Activated CD8-positive, alpha-beta memory T cell treated with anti-CD3 and anti-CD28 coated beads, Interleukin-2, amount 50 U/mL, for 24 hours (primary cell): ENCODE measurements around the gene LTA.
"Not testable (repeated sequence)": the region's sequence is repeated elsewhere in the genome, so short reads cannot be mapped to it uniquely, and the experiment has no call there.

ENCODE experiments used
- DNase-seq: peaks from one replicate; pipeline ENCODE4 v3.0.0-alpha.2; 2020; ENCODE audit errors: extremely low read depth

LTA gene

DNA sequence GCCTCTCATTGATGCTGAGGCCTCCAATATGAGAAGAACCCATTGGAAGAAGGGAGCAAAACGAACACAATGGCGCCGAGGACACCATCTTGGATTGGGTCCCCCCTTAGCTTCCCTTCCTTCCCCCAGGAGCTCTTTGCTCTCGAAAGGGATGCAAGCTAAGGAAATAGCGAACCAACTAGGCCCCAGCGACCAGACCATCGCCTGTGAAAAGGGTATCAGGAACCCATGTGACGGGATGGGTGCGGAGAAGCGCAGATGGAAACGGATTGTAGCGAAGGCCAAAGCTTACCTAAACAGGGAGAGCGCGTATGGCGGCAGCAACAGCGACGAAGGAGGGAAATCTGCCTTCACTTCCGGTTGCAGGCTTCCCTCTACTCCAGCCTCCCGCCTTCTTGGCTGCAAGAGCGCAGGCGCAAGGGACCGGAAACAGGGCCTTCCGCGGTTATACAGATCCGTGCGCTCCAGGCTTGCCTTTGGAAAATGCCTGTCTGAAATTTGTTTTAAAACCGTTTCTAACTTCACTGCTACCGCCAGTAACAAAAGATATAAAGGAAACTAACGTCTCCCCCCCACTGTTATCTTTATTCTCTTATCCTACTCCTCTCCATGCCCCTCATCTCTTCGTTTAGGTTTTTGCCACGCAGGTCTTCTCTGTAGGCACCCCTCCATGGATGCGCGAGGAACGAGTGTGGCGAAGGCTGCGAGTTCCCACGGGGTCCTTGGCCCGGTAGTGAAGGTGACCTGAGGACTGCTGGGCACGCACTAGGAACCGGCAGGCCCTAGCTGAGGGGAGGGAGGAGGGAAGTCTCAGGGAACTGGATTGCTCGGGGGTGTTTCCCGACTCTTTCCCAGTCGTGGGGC, 30.2 kb upstream of the LTA start, which contains the start of gene DDX39B:
DDX39B (minus strand) TSS at position 346 of the 864 bp plus-strand sequence. CDS start 1,471 bp downstream, outside the sequence.
- peak; percentile 86 for DNase-seq

DNA sequence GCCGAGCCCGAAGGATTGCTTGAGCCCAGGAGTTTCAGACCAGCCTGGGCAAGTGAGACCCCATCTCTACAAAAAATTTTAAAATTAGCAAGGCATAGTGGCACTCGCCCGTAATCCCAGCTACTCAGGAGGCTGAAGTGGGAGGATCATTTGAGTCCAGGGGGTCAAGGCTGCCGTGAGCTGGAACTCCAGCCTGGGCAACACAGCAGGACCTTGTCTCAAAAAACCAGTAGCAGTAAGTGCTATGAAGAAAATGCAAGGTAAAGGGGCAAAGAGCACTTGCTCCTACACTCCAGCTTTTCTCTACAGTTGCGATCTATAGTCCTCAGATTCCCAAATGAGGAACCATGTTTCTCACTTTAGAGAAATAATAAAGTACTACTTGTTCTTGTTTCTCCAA, 28.4 kb upstream of the LTA start:
- no peak for DNase-seq

DNA sequence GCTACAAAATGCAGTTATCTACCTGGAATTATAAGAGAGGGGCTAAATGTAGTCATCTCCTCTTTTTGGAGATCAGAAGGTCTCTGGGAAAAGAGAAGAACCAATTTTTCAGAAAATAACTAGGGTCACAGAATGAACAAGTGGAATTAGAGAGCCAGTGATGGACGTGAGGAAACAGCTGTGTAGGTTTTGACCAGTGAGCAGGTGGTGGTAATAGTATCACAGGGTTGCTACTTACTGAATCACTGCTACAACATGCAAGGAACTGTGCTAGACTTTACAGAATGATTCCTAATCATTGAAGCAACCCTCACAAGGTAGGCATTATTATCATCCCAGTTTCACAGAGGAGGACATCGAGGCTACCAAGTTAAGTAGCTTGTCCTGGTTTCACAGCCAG, 27.4 kb upstream of the LTA start:
- DNase-seq, result no peak

DNA sequence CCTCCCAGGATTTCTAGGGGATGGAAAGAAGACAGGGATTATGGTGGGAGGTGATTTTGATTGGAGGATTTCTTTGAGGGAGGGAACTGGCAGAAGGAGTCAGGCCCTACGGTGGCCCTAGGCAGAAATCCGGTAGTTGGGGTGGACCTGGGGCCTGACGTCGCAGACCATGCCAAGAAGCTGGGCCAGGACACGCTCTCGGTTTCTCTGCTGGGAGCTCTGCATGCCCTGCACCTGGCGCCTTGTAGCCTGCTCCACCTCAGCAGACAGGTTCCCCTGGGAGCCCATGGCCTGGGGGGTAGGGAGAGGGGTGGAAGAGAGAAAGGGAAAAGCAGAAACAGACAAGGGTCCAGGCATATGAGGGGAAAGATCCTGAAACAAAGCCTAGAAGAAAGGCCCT, 26.8 kb upstream of the LTA start:
- DNase-seq, result no peak

DNA sequence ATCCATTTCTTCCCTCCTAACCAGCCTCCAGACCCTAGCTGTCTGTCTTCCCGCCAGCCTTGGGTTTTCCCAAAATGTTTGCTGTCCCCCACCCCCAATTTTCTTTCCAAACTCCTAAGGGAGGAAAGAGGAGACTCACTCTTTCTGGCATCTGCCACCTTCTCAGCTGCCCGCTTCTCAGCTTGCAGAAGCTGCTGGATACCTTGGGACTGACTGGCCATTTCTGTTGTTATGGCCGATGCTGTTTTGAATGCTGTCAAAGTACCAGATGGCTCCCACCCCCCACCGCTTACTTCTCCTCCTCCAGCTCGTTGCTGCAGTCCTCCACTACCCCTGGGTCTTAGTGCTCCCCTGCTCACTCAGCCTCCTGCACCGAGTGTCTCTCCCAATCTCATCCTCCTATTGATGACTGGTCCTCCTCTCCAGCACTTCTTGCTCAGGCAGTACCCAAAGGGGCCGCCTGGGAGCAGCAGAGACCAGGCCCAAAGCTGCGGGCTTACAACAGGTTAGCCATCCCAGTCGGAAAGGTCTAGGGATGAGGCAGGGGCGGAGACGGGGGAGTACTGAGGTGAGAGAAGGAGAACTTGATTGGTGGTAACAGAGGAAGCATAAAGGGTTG, 25.6 kb upstream of the LTA start, which contains the start of gene ATP6V1G2:
ATP6V1G2 (minus strand) TSS at position 270 of the 619 bp plus-strand sequence; CDS start at position 221, 49 bp downstream.
- DNase-seq, result peak; percentile 69

DNA sequence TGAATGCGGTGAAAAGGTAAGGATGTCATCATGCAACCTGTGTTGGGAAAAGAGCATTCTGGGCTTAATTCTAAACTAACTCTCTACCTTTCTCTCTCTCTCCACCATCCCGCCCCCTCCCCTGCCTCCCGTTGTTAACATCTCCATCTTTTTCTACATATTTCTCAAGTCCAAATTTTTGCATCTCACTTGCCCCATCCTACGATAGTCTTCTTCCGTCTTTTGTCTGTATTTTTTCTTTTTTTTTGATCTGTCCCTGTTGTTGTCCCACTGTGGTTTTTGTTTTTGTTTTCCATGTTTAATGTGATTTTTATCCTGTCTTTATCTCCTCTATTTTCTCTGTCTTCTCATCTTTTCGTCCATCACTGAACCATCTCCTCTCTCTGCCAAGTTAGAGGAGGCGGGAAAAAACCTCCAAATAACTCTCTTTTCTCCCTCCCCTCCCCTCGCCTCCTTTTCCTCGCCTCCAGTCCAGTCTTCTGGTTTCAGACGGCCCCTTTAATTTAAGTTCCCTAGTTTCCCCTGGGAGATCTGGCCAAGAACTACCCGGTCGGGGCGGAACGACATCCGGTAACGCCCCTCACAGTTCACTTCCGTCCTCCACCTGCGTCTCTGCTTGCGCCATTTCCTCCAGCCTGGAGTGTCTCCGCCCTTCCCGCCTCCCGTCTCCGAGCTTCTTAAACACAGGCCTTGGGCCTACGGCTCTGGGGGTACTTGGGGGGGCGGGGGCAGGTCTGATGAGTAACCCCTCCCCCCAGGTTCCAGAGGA, 24.9 kb upstream of the LTA start, which contains the start of gene NFKBIL1:
NFKBIL1 (plus strand) TSS at position 651 of the 769 bp plus-strand sequence; CDS start at position 738, 87 bp downstream.
- peak; percentile 84 for DNase-seq

DNA sequence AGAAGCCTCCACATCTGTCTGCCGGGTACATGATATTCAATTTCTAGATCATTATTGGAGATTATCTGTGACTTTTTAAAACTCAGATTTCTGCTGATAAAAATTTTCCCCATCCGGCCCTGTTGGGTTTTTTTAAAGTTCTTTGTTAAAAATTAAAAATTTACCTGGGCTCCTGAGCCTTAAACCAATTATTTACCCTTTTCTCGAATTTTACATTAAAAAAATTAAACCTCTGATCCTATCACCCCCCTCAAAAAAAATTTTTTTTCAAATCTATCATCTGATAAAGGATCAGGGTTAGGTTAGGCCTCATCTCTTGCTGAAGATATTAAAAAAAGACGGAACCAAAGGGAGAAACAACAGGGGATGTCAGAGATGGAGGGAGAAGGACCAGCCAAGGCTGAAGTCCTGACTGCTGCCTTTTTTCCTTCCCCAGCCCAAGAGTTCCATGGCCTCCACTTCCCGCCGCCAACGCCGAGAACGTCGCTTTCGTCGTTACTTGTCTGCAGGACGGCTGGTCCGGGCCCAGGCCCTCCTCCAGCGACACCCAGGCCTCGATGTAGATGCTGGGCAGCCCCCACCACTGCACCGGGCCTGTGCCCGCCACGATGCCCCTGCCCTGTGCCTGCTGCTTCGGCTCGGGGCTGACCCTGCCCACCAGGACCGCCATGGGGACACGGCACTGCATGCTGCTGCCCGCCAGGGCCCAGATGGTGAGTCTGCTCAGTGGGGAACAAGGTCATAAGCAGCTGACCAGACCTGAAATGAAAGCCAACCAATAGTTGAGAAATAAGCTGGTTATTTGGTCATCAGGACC, 24.2 kb upstream of the LTA start:
- DNase-seq, result no peak

DNA sequence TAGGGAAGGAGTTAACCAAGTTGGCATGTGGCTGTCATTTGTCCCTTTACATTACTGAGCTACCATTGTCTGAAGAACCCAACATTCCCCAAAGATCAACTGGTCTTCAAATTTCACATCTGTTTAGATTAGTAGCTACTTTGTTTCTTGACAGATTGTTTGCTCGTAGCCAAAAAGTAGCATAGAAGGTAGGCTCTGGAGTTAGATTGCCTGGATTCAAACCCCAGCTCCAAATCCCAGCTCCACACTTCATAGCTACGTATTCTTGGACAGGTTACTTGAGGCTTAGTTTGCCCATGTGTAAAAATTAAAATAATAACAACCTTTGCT, 23.6 kb upstream of the LTA start:
- no peak for DNase-seq

DNA sequence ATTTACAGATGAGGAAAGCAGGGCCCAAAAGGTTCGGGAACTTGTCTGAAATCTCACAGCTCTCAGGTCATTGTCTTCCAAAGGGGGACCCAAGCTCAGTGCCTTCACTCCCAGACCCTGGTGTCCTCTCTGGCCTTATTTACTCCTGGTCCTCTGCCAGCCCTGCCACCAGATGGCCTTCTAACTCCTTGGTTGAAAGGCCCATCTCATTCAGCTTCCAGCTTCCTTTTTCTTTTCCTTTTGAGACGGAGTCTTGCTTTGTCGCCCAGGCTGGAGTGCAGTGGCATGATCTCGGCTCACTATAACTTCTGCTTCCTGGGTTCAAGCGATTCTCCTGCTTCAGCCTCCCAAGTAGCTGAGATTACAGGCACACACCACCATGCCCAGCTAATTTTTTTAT, 20.7 kb upstream of the LTA start:
- DNase-seq, result not testable (repeated sequence)

DNA sequence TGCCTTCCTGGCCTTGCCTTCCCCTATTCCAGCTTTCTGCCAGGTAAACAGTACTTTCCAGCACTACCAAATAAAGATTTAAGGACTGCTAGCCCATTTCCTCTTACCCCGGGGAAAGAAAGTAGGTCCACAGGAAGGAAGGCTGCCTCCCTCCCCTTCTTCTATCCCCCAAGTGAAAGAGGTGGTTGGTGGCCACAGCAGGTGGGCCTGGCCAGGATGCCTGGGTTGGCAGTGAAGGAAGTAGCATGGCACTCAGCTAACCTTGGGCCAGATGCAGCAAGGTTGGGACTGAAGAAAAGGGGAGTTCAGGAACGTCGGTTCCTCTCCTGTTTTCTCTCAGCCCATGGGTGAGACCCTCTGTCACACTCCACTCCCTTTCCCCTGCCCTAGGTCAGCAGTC, 15.8 kb upstream of the LTA start:
- no peak for DNase-seq

DNA sequence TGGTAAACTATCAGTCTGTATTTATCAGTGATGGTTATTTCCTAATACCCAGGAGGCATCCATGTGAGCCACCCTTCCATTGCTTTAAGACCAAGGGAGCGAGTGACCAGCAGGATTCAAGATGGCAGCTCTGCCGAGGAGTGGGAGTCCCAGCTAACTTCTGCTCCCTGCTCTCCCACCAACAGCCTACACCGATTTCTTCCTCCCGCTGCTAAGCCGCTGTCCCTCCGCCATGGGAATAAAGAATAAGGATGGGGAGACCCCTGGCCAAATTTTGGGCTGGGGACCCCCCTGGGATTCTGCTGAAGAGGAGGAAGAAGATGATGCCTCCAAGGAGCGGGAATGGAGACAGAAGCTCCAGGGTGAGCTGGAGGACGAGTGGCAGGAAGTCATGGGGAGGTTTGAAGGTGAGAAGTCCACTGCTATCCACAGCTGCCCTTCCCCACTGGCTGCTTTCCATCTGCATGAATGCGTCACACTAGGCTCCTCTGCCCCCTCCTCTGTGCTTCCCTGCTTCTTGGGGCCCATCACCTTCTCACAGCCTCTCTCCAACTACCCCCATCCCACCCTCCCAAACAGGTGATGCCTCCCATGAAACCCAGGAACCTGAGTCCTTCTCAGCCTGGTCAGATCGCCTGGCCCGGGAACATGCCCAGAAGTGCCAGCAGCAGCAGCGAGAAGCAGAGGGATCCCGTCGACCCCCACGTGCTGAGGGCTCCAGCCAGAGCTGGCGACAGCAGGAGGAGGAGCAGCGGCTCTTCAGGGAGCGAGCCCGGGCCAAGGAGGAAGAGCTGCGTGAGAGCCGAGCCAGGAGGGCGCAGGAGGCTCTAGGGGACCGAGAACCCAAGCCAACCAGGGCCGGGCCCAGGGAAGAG, 14.4 kb upstream of the LTA start:
- DNase-seq, result no peak

DNA sequence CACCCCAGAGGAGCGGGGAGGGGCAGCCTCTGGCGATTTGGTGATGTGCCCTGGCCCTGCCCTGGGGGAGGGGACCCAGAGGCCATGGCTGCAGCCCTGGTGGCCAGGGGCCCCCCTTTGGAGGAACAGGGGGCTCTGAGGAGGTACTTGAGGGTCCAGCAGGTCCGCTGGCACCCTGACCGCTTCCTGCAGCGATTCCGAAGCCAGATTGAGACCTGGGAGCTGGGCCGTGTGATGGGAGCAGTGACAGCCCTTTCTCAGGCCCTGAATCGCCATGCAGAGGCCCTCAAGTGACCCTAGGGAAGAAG, 13.8 kb upstream of the LTA start:
- DNase-seq, result no peak

DNA sequence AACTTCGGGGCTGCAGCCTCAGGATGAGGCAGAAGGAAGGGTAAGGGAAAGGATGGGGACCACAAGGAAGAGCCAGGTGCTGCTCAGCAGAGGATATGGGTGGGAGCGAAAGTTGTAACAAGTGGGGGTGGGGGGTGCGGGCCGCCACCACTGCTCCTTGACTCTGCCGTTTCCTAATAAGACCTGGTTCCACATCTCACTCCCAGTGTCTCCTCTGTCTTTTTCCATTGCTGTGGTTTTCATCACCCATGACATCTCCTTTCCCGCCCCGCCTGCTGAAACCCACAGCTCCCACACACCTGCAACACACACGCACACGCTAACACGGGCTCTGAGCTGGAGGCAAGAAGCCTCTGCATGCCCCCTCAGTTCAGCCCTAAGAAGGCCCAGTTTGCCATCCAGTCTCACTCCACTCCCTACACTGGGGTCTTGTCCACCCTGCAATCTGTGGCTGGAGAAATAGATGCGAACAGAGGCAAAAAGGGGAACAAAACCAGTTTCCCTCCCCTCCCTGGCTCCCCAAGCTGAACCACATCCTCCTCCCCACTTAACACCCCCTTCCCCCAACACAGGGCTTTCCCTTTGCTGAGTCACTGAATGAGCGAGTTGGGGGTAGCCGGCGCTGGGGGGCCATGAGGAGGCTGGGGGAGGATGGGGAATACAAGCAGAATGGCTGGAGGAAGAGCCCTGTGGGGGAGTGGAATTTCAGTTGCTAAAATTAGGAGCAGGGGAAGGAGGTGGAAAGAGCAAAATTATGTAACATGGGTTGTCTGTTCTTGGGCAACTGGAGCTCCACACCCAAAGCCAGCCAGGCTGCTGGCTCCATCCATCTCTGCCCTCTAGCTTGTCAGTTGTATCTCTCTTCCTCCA, 13.2 kb upstream of the LTA start:
- no peak for DNase-seq

DNA sequence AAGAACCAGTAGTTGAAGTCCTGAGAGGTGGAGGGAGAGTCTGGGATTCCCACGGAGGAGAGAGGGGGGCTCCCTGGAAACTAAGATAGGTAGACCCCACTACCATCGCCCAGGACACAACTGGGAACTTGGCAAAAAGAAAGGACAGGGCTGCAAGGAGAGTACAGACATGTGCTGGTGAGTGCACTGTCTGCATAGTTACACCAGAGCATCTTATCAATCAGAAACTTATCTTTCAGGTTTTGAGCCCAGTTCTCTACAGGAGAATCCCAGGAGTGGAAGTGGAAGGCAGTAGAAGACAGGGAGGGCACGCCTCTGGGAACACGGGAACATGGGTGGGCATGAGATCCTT, 12.5 kb upstream of the LTA start:
- no peak for DNase-seq

DNA sequence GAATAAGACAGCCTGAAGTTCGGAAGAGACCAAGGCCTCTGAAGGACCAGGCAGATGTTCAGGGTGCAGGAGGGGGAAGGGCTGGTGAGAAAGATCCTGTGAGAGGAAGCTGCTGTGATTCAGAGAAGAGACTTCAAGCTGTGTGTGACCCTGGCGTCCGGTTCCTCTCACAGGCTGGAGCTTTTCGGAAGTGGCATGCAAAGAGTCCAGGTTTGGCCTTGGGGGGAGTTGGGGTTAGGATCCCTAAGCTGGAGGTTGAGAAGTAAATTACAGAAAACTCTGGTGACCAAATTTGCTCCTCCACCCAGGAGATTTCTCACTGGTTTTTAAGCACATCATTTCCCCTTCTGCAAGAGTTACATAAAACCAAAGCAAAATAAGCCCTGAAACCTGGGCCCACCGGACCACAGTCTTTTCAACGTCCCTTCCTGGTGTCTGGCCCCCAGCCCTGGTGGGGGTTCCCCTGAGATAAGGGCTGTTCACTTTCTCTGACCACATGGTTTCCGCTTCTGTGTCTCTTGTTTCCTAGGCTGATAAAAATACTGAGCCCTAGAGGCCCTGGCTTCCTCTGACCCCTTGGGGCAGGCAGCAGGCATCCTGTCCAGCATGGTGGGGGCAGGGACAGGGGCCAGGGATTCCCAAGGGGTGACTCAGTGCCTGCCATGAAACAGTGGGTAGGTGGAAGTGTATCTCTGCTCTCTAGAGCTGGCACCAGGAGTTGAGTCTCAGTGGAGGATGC, 12.0 kb upstream of the LTA start:
- no peak for DNase-seq

DNA sequence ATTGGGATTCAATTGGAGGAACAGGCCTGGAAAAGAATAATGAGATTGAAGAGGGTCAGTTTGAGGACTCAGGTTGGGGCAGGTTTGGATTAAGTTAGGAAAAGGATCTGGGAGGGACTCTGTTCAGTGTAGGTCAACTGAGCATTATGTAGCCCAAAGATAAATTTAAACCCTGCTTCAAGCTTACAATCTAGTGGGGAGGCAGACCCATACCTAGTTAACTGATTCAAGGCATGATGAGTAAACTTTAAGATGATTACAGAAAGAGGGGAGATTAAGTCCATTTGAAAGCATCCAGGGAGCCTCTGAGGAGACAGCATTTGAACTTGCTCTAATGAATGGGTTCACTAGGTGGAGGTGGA, 11.4 kb upstream of the LTA start:
- DNase-seq, result no peak

DNA sequence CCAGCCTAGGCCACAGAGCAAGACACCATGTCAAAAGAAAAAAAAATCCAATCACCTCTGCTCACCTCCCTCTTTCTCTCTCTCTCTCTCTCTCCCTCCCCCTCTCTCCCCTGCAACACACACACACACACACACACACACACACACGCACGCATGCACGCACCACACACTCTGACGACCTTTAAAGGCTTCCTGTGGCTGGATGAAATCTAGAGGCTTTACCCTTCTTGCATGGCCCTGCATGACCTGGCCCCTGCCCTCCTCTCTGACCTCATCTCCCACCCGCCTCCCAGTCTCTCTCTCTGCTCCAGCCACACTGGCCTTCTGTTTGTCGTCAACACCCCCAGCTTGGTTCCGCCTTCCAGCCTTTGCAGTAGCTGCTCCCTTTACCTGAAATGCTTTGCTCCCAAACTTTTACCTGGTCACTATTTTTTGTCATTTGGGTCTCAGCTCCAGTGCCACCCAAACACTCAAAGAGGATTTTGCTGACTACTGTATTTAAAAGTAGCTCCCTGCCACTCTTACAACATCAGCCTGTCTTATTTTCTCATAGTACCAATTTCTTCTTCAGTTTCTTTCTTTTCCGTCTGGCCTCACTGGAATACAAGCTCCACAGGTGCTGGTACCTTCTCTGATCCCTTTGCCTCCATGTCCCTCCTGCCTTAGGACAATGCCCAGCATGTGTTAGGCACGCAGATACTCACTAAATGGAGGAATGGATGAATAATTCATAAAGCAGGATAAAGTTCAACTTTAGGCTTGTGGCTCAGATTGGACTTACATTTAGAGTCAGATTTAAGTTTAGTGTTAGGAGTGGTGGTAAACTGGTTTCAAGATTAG, 4.3 kb upstream of the LTA start:
- DNase-seq, result no peak

DNA sequence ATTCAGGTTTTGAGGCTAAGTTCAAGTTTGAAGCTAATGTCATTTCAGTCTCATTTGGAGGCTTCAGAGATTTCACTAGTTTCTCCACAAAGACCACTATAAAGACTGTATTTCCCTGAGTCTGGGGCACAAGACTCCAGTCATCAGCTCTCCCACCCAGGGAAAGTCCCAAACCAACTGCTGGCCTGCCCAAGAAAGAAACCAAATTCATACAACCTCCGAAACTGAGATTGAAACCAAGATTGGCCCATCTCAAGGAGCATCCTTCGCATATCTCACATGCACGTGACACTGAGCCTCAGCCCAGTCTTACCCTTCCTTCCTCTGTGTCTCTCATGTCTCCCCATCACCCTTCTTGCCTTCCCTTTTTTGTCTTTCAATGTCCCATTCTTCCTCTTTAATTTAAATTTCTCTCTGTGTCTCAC, 3.5 kb upstream of the LTA start:
- no peak for DNase-seq
